Endothelial cell of umbilical vein (primary cell): Measurements from ENCODE around the gene DMD.

Experiments used
- JUN ChIP-seq: IDR thresholded peaks from 2 replicates; pipeline ENCODE4 v1.6.1; 2011; ENCODE audit warnings: borderline replicate concordance, low read depth; ENCODE audit not compliant: insufficient read length, insufficient read depth
- POLR2AphosphoS5 ChIP-seq: IDR thresholded peaks from 2 replicates; pipeline ENCODE4 v1.6.1; 2012; ENCODE audit warnings: low read depth, mild to moderate bottlenecking, control low read depth, low read length, moderate library complexity; ENCODE audit not compliant: insufficient read depth

GRCh38 chrX:31909850-31910572 lies 1301.3 kb downstream of the DMD start:
- no peak for TF ChIP-seq JUN
- TF ChIP-seq POLR2AphosphoS5 = no peak
